B cell (primary cell): ENCODE data around the gene ROM1. TPM values are rescaled to one million over a fixed set of nuclear protein-coding genes. Genes with fewer than 3 reads are reported as not detected.

Experiments
- ATAC-seq: fragments of 200-7000 bp; cut with Tn5 transposase; one replicate; pipeline ENCODE4 v1.10.0; 2021; ENCODE audit warnings: low read depth, mild to moderate bottlenecking, moderate number of reproducible peaks, moderate library complexity
- CTCF ChIA-PET: fragments of 350-600 bp; sonication (Branson Sonifier 250); formaldehyde crosslinking; loops from one replicate; lab custom pipeline; 2021; ENCODE audit warnings: antibody characterized with exemption, inconsistent platforms; lab: Charles Lee
- POLR2A ChIA-PET: fragments of 350-600 bp; sonication (Branson Sonifier 250); formaldehyde crosslinking; loops from one replicate; lab custom pipeline; 2021; ENCODE audit warnings: antibody characterized with exemption; lab: Charles Lee
- DNase-seq: peaks from one replicate; pipeline ENCODE4 v3.0.0; 2013
- H2AFZ ChIP-seq: 2 replicates; pipeline ENCODE4 v1.6.1; 2012; ENCODE audit warnings: mild to moderate bottlenecking, low read depth, low read length; ENCODE audit not compliant: insufficient read depth, poor library complexity, severe bottlenecking
- H3K27ac ChIP-seq, 2 donors: 1 replicate in 1 of 2; 2 replicates in 1 of 2; pipeline ENCODE4 v1.5.1; 2012 to 2013; ENCODE audit warnings: low read length in 2 of 2, mild to moderate bottlenecking in 2 of 2, moderate library complexity in 1 of 2
- H3K27me3 ChIP-seq, 4 experiments: fragments of 200-600 bp in 1 of 4; sonication (generic) in 1 of 4; replicated peaks in 1 of 4; 1 replicate in 2 of 4; 2 replicates in 2 of 4; pipeline versions ENCODE4 v1.6.1 to v1.7.0; 2013 to 2016; ENCODE audit warnings: low read length in 3 of 4, mild to moderate bottlenecking in 2 of 4, mixed read lengths in 1 of 4, moderate library complexity in 1 of 4; ENCODE audit not compliant: insufficient read depth in 4 of 4, control insufficient read depth in 3 of 4; ENCODE audit errors: control extremely low read depth in 1 of 4
- H3K36me3 ChIP-seq, 2 experiments: replicated peaks in 1 of 2; 1 replicate in 1 of 2; 2 replicates in 1 of 2; pipeline versions ENCODE4 v1.6.1 to v1.7.1; 2013; ENCODE audit warnings: low read length in 1 of 2; ENCODE audit not compliant: insufficient read depth in 2 of 2, control insufficient read depth in 1 of 2; ENCODE audit errors: control extremely low read depth in 1 of 2, extremely low read depth in 1 of 2
- H3K4me1 ChIP-seq, 2 donors: fragments of 200-600 bp in 1 of 2; sonication (generic) in 1 of 2; 1 replicate in 1 of 2; 2 replicates in 1 of 2; pipeline versions ENCODE4 v1.5.1 to v1.6.1; 2013 to 2017; ENCODE audit warnings: low read length in 2 of 2; ENCODE audit not compliant: control insufficient read depth in 2 of 2, insufficient read depth in 2 of 2
- H3K4me2 ChIP-seq: replicated peaks from 2 replicates; pipeline ENCODE3; 2012; ENCODE audit warnings: mild to moderate bottlenecking, low read depth, low read length; ENCODE audit not compliant: poor library complexity, severe bottlenecking
- H3K4me3 ChIP-seq, 5 experiments: fragments of 200-600 bp in 1 of 5; sonication (generic) in 1 of 5; 1 replicate in 3 of 5; 2 replicates in 2 of 5; pipeline versions ENCODE4 v1.5.1 to v1.7.0; 2011 to 2016; ENCODE audit warnings: low read length in 4 of 5, mild to moderate bottlenecking in 4 of 5, low read depth in 2 of 5, control low read depth in 1 of 5, moderate library complexity in 1 of 5; ENCODE audit not compliant: insufficient read depth in 1 of 5; ENCODE audit errors: control extremely low read depth in 1 of 5, extremely low read depth in 1 of 5
- H3K79me2 ChIP-seq: fragments of 200-600 bp; sonication (generic); one replicate; pipeline ENCODE4 v1.6.0; 2016; ENCODE audit warnings: low read length; ENCODE audit not compliant: control insufficient read depth, insufficient read depth
- H3K9ac ChIP-seq: fragments of 200-600 bp; sonication (generic); 2 replicates; pipeline ENCODE4 v1.6.1; 2017; ENCODE audit warnings: mild to moderate bottlenecking, low read length, moderate library complexity
- H3K9me3 ChIP-seq, 3 donors: one replicate each; pipeline versions ENCODE4 v1.6.1 to v1.7.1; 2013; ENCODE audit warnings: low read length in 2 of 3; ENCODE audit not compliant: control insufficient read depth in 2 of 3, insufficient read depth in 1 of 3; ENCODE audit errors: control extremely low read depth in 1 of 3
- H4K20me1 ChIP-seq: 2 replicates; pipeline ENCODE4 v1.6.0; 2012; ENCODE audit warnings: mild to moderate bottlenecking, low read length; ENCODE audit not compliant: insufficient read depth, control insufficient read depth, poor library complexity, severe bottlenecking
- H3K27ac Mint-ChIP-seq: one replicate; pipeline ENCODE4 v1.8.0; 2021; ENCODE audit warnings: mixed read lengths
- H3K27me3 Mint-ChIP-seq: one replicate; pipeline ENCODE4 v1.8.0; 2021; ENCODE audit warnings: mixed read lengths
- H3K4me1 Mint-ChIP-seq: one replicate; pipeline ENCODE4 v1.8.0; 2021; ENCODE audit warnings: mixed read lengths
- H3K4me3 Mint-ChIP-seq: one replicate; pipeline ENCODE4 v1.8.0; 2021; ENCODE audit warnings: mixed read lengths
- H3K9me3 Mint-ChIP-seq: one replicate; pipeline ENCODE4 v1.8.0; 2022; ENCODE audit warnings: mixed read lengths; ENCODE audit not compliant: insufficient read depth
- EZH2 ChIP-seq: IDR thresholded peaks from 2 replicates; pipeline ENCODE4 v1.6.1; 2012; ENCODE audit warnings: borderline replicate concordance, low read depth, mild to moderate bottlenecking, moderate library complexity, low read length; ENCODE audit not compliant: insufficient read depth, poor library complexity, severe bottlenecking
- WGBS: methylation state at CpG from one replicate; pipeline ENCODE4 v1.1.5; 2013; ENCODE audit warnings: missing lambda C conversion rate; ENCODE audit not compliant: insufficient coverage; 5-methylcytosine and 5-hydroxymethylcytosine counted together
- intact Hi-C: fragments of 100-400 bp; cut with micrococcal nuclease; formaldehyde crosslinking; loops from one replicate; pipeline ENCODE4 v1.10.0; 2022
- polyA plus RNA-seq: library from polyadenylated mRNA; depleted of rRNA; stranded (reverse); fragments of >200 nt; gene quantifications from 2 replicates; pipeline ENCODE4 v1.2.3, GENCODE V29; 2012
- total RNA-seq, 2 donors: library from RNA; stranded (reverse); fragments of 120-200 nt in 1 of 2; gene quantifications; 1 replicate in 1 of 2; 2 replicates in 1 of 2; pipeline versions ENCODE4 v1.2.3 to v1.2.4, GENCODE V29; 2013 to 2022
- TF ChIP-seq, protein P1 (sequence below): fragments of 200-600 bp; IDR thresholded peaks from one replicate; pipeline ENCODE4 v1.8.0; 2022; ENCODE audit warnings: antibody characterized with exemption, mild to moderate bottlenecking

Gene ROM1
- total and polyA plus RNA-seq, 2 donors (not counting 1 experiment from before 2014, with no cell fraction given) = 1.3 to 2.0 TPM

DNA sequence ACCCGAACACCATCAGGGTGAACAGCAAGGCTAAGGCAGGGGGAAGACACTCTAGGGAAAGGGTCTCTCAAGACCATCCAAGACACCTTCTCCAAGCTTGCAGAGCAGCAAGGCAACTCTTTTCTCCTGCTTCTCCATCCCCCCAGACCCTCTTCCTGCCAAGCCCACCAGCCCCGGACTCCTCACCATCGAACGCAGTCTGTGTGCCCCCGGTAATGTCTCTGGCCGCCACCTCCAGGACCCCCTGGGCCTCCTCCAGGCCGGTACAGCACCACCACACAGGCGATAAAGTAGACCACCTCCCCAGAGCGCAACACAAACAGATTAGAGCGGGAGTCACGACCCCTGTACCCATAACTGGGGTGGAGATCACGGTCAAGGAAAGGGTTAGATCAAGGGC is 4.3 kb upstream of the ROM1 start:
- intact Hi-C loops = no loop called here
- no peak overlapping the region for H2AFZ ChIP-seq
- DNase-seq (no peak), ATAC-seq (no peak)
- H4K20me1 ChIP-seq = no peaks in the 10 kb centered on the region
- ChIA-PET POLR2A (interaction anchor here (1.5 to 1.8 kb wide), 2 partner anchors 17 to 56 kb away, joined by 4 to 5 read pairs; partner anchors contain the start of genes C11orf98, CSKMT and TUT1), CTCF (interaction anchor here (0.8 to 1.2 kb wide), 2 partner anchors 14 to 186 kb away, joined by 3 to 4 read pairs; no protein-coding TSS in a partner anchor)
- WGBS = 100% methylated on average over 7 of the region's 12 CpGs
- no peak overlapping the region for H3K4me2 ChIP-seq
- no peak overlapping the region for H3K4me3 ChIP-seq
- Mint-ChIP-seq H3K9me3 (no peaks in the 10 kb centered on the region), H3K27me3 (no peaks in the 10 kb centered on the region), H3K4me3 (peak overlapping the region; percentile 5), H3K27ac (no peak overlapping the region), H3K4me1 (peaks cover 27% of the 10 kb centered on the region)
- H3K4me1 ChIP-seq = peaks cover 10 to 29% of the 10 kb centered on the region in 2 donors
- H3K79me2 ChIP-seq = peaks cover 66% of the 10 kb centered on the region
- peaks cover 0 to 43% of the 10 kb centered on the region in 2 experiments for H3K36me3 ChIP-seq
- TF ChIP-seq EZH2 = no peak
- TF ChIP-seq, protein P1, sequence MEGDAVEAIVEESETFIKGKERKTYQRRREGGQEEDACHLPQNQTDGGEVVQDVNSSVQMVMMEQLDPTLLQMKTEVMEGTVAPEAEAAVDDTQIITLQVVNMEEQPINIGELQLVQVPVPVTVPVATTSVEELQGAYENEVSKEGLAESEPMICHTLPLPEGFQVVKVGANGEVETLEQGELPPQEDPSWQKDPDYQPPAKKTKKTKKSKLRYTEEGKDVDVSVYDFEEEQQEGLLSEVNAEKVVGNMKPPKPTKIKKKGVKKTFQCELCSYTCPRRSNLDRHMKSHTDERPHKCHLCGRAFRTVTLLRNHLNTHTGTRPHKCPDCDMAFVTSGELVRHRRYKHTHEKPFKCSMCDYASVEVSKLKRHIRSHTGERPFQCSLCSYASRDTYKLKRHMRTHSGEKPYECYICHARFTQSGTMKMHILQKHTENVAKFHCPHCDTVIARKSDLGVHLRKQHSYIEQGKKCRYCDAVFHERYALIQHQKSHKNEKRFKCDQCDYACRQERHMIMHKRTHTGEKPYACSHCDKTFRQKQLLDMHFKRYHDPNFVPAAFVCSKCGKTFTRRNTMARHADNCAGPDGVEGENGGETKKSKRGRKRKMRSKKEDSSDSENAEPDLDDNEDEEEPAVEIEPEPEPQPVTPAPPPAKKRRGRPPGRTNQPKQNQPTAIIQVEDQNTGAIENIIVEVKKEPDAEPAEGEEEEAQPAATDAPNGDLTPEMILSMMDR = no peak
- H3K27ac ChIP-seq = no peak overlapping the region
- no peaks in the 10 kb centered on the region for H3K27me3 ChIP-seq
- no peaks in the 10 kb centered on the region for H3K9me3 ChIP-seq
- H3K9ac ChIP-seq = no peak overlapping the region

DNA sequence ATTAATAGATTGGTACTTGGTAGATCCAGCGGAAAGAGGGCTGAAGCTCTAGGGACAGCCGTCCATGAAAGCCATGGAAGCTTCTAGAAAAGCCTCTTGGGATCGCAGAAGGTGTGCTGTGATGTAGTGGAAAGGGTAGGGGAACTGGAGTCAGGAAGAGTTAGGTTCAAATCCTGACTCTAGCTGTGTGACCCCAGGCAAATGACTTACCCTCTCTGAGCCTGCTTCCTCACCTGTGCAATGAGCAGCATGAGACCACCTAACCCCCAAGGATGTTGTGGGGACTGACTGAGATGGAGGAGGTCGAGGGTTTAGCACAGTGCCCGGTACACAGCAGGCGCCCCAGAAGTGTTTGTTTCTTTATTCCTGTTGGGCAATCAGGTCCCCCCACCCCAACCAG is 2.7 kb upstream of the ROM1 start:
- no peak for ATAC-seq

More for the DNA sequence above, 2.7 kb upstream of the ROM1 start:
- Histone ChIP-seq H4K20me1 (no peaks in the 10 kb centered on the region), H3K27ac (no peak overlapping the region), H3K27me3 (no peaks in the 10 kb centered on the region), H3K4me3 (no peak overlapping the region), H2AFZ (no peak overlapping the region), H3K79me2 (peaks cover 68% of the 10 kb centered on the region), H3K9ac (no peak overlapping the region), H3K4me2 (peak overlapping the region; percentile 90), H3K9me3 (no peaks in the 10 kb centered on the region), H3K36me3 (peaks cover 0 to 35% of the 10 kb centered on the region in 2 experiments), H3K4me1 (peaks cover 10 to 29% of the 10 kb centered on the region in 2 donors)
- intact Hi-C loops = no loop called here
- WGBS = 91% methylated on average over 3 of the region's 6 CpGs
- peak overlapping the region; percentile 97 for H3K4me3 Mint-ChIP-seq
- no peak for TF ChIP-seq EZH2
- TF ChIP-seq, protein P1 = no peak
- ChIA-PET POLR2A (interaction anchor here (0.6 to 2.7 kb wide), 3 partner anchors 9 to 18 kb away, joined by 8 to 16 read pairs (median 14); partner anchors contain the start of genes MTA2 and TUT1), CTCF (interaction anchor here (1.0 to 3.7 kb wide), 3 partner anchors 9 to 18 kb away, joined by 3 to 32 read pairs (median 13); partner anchors contain the start of genes B3GAT3, MTA2 and TUT1)
- no peaks in the 10 kb centered on the region for H3K9me3 Mint-ChIP-seq
- H3K27me3 Mint-ChIP-seq = no peaks in the 10 kb centered on the region
- peaks cover 28% of the 10 kb centered on the region for H3K4me1 Mint-ChIP-seq
- no peak for DNase-seq
- H3K27ac Mint-ChIP-seq = peak overlapping the region; percentile 80
